Activated CD8-positive, alpha-beta memory T cell treated with anti-CD3 and anti-CD28 coated beads for 48 hours (primary cell): ENCODE results near the gene CXCL8.
"Not testable (repeated sequence)": the region's sequence is repeated elsewhere in the genome, so short reads cannot be mapped to it uniquely, and the experiment has no call there.

Experiments used
- DNase-seq, 3 experiments: peaks; one replicate each; pipeline ENCODE4 v3.0.0-alpha.2; 2020; ENCODE audit warnings: low read depth in 2 of 3, low spot score in 2 of 3

Gene CXCL8

GRCh38 chr4:73740353-73740778 is at the start of gene CXCL8:
CXCL8 (plus strand) TSS chr4:73740569; CDS start chr4:73740659, 90 bp downstream.
- no peak for DNase-seq

- not testable (repeated sequence) for DNase-seq
Measured at GRCh38 chr4:73691201-73691600, 49.2 kb upstream of the CXCL8 start.

DNA sequence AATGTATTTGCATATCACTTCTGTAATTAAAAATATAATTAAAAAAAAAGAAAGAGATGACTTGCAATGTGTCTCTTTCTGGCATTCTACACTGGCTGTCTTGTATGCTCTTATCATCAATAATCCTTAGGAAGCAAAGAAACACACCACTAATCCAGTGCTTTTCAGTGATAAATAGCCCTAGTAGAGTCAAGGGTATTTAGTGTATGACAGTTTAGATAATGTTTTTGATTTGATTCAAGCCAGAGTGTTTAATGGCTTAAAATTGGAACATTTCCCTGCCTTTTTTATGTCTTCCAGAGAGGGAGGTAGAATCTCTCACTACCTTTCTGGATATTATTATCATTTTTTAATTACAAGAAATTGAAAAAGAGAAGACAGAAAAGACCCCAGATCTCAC is 48.6 kb upstream of the CXCL8 start:
- no peak for DNase-seq

GRCh38 chr4:73692254-73692653 is 48.1 kb upstream of the CXCL8 start:
- DNase-seq = no peak

- DNase-seq = no peak
Measured at GRCh38 chr4:73692701-73693100, 47.7 kb upstream of the CXCL8 start.

DNA sequence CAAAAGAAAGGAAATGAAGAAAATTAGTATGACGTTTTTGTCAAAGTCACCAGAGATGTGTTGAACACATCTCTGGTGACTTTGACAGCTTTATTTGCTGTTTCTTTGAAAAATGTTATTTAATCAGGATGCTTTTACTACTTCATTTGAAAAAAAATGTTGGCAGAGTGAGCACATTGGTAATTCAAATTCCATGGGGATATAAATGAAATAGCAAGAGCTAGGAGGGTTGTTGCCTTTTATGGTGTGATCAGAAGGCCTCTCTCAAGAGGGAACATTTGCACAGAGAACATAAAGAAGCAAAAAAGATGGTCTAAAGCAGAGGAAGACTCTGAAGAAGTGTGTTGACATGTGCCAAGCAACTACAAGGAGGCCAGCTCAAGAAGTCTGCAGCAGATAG is 46.6 kb upstream of the CXCL8 start:
- DNase-seq = no peak

- DNase-seq = no peak
Measured at GRCh38 chr4:73698217-73698616, 42.2 kb upstream of the CXCL8 start.

- DNase-seq = no peak
Measured at GRCh38 chr4:73701116-73701515, 39.3 kb upstream of the CXCL8 start.

DNA sequence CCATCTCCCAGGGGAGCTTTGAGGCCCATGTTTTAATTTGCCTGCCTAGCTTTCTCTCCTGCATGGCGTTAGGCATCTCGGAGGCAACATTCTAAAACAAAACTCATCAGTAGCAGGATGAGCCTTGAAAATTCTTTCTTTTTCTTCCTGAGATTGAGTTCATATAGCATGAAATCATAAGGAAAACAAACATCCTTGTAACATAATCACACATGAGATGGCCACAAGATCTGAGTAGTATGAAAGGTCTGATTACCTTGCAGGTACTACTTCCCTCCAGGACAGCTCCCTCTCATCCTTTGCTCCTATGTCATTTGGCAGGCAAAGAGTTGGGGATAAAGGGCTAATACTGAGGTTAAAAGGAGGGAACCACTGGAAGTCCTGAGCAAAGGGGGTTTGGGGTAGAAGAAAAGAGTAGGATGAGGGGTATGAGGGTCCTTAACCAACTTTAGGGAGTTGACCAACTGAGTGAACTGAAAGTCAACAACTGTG is 37.5 kb upstream of the CXCL8 start:
- DNase-seq = no peak

DNA sequence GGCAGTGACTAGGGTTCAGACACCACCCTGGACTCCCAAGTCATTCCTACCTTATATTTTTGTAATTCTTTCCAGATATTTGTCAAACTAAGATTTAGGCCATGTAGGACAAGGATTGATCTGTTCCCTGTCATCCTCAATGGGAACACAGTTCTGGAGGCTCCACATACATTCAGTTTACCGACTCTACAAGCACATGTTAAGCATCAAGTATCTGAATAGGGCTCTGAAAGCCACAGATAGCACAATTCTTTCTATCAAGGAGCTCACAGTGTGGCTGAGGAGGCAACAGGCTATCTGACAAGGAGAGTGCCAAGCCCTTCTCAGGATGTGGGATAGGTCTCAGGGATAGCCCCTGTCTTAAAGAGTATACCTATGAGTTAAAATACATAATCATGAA is 37.0 kb upstream of the CXCL8 start:
- DNase-seq = no peak

GRCh38 chr4:73704314-73705055 is 35.9 kb upstream of the CXCL8 start:
- no peak for DNase-seq

DNA sequence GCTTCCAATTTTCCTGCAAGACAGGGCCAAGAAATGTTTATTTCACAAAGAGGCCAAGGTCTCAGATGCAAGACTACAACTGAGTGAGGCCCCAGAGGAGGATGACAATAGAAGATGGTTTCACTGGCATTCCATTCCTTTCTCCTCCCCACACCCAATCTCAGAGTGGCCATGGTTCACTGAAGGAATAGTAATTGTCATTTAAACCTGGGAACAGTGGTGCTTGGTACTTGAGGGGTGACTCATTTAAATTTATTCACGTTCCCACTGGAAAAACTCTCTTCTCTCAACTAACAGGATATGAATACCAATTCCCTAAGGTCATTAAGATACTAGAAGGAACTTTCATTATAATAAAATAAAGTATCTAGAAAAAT is 35.3 kb upstream of the CXCL8 start:
- DNase-seq = no peak

DNA sequence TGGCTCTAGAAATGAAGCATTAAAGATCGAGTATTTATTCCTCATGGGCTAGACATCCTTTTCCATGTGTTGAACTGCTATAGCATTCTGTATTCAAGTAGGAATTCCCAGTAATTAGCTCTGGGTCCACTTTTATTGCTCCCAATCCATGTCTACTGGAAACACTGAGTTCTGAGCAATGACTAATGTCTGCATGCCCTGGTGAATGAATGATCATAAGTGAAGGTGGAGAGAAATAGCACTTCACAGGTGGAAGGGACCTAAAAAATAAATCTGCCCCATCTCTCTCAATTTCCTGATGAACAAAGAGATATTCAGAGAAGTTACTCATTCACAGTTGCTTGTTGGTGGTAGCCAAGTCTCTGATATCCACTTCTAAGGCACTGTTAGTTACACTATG is 34.6 kb upstream of the CXCL8 start:
- no peak for DNase-seq

DNA sequence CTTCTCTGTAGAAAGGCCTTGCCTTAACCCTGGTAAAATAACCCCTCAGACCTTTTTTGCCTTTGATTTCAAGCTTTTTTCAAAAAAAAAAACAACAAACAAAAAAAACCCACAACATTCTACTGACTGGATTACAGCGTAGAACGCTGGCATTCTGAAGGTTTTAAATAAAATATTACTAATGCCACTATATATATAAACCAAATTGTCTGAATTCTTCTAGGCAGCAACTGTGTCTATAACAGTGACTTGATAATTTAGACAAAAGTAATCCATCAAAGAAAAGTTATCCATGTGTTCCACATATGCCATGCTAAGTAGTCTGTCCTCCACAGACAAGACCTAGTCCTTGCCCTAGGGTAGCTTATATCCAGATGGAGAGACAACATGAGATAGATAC is 33.6 kb upstream of the CXCL8 start:
- no peak for DNase-seq

DNA sequence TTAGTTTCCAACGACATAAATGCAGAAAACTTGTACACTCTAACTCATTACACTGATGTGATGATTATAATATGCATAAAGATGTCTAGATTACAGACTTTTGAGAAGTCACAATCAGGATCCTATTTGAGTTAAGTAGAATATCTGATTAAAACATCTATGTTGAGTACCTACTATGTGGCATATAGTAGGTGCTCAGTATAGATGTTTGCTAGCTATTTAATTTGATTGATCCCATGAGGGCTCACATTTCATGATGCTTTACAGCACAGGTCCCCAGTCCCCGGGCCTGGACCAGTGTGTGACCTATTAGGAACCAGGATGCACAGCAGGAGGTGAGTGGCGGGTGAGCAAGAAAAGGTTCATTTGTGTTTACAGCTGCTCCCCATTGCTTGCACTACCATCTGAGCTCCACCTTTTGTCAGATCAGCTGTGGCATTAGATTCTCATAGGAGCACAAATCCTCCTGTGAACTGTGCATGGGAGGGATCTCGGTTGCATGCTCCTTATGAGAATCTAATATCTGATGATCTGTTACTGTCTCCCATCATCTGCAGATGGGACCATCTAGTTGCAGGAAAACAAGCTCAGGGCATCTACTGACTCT is 33.0 kb upstream of the CXCL8 start:
- DNase-seq = no peak

DNA sequence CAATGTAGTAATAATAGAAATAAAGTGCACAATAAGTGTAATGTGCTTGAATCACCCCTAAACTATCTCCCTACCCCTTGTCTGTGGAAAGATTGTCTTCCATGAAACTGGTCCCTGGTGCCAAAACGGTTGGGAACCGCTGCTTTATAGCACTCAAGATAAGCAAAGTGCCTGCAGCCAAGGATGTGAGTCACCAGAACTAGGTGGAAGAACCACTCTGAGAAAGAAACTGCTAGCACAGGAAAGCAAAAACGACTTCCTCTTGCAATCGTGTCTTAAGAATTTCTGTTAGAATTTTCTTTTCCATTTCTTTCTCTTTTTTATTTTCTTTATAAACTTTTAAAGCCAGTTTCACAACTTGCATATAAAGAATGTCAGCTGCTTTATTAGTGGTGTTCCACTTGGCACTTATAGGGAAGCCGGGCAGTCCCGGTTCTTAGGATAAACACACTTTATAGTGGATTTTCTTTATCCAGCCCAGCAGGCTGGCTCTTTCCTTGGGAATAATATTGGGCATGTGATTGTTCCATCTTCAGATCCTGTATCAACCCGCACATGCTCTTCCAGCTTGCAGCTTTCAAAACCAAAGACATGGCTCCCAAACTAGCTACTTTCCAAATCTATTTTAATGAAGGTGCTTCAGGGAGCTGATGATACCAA is 32.3 kb upstream of the CXCL8 start:
- no peak for DNase-seq

DNA sequence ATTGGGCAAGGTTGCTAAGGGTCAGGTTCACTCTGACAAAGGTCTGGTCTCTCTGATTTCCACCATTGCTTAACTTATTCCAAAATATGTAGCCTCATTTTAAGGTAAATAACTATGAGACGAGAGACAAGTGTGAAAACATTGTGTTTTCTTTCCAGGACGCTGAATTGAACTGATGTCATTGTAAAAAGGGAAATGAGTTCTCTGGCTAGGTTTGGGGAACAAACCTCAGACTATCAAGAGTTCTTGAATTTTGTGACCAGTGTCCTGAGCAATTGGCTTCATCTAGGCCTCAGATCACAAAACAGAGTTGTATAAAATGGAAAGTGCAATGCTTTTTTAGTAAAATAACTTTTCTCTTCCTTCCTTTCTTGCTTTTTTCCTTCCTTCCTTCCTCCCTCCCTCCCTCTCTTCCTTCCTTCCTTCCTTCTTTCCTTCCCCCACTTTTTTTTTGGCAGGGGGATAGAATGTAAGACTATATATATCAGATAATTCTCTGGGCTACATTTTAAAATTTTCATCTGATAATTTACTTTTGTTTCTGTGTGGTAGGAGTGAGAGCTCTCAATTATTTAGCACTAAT is 30.8 kb upstream of the CXCL8 start:
- no peak for DNase-seq

DNA sequence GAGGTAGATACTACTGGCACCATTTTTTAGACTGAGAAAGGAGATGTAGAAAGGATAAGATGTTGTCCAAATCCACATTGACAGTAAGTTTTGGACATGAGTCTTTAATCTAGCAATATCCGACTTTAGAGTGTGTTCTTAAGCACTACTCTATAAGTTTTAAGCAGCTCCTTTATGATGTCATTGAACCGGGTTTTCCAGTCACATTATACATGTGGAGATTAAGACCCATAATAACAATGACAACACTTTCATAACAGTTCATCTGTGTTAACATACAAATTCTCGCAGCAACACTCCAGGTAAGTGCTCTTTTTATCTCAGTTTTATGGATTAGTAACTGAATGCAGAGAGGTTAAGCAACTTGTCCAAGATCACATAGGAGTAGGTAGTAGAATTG is 30.3 kb upstream of the CXCL8 start:
- no peak for DNase-seq

DNA sequence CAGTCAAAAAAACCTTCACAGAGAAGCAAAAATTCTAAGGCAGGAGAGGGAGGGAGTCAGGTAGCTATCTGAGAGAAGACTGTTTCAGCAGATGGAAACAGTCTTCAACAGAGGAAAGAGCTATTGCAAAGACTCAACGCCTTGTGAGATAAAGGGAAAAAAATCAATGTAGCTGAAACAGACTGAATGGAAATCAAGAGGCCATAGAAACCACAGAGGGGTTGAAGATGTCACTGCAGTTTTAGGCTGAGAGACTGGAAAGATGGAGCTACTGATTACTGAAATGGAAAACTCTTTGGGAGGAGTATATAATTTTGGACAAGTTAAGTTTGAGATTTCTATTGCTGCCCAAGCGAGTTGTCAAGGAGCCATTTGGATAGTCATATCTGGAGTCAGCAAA is 28.4 kb upstream of the CXCL8 start:
- no peak for DNase-seq

DNA sequence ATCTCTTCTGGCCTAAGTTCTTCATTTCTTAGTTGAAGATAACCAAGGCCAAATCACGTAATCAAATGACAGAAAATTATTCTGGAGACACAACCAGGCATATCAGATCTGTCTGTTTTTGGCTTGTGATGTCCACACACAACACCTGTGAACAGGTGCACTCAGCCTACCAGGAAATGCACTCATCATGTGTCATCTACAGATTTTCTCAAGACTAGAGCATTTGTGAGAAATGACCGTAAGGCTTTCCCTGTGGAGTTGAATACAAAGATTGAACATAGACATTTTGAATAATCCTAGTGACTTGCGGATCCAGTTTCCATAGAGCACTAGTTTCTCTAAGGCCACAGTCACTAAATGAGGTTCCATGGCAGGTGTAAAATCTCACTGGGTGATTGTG is 26.7 kb upstream of the CXCL8 start:
- no peak for DNase-seq

GRCh38 chr4:73714647-73715046 is 25.7 kb upstream of the CXCL8 start:
- DNase-seq = no peak

- DNase-seq = no peak
Measured at GRCh38 chr4:73715659-73716058, 24.7 kb upstream of the CXCL8 start.
